Measurements from ENCODE around the gene CCDC68.
A peak's percentile ranks its signal among the peaks of the same experiment; 100 is the strongest.
"Not testable (repeated sequence)": the region's sequence is repeated elsewhere in the genome, so short reads cannot be mapped to it uniquely, and the experiment has no call there.

CCDC68 gene

GRCh38 chr18:54871231-54871630 lies 88.0 kb downstream of the CCDC68 start:
- no peak for DNase-seq

- no peak for DNase-seq
These were observed 92.1 kb downstream of the CCDC68 start for GRCh38 chr18:54867131-54867530.

- no peak for DNase-seq
These were observed 98.3 kb downstream of the CCDC68 start for GRCh38 chr18:54860941-54861340.

- DNase-seq = no peak
These were observed 99.4 kb downstream of the CCDC68 start for GRCh38 chr18:54859667-54860421.

GRCh38 chr18:54857499-54857898 lies 101.8 kb downstream of the CCDC68 start:
- DNase-seq = no peak

GRCh38 chr18:54856105-54856646 lies 103.1 kb downstream of the CCDC68 start:
- DNase-seq = no peak

- not testable (repeated sequence) for DNase-seq
These were observed 104.2 kb downstream of the CCDC68 start for GRCh38 chr18:54855050-54855449.

- DNase-seq = peak in 1 of 5 donors; percentile 41
These were observed 106.2 kb downstream of the CCDC68 start for GRCh38 chr18:54852780-54853675.

Measured in T-helper 1 cell (primary cell).